Retinal pigment epithelial cell (primary cell): ENCODE data around the gene ACD.

Source experiments
- DNase-seq: peaks from one replicate; pipeline ENCODE4 v3.0.0-alpha.2; 2010; ENCODE audit warnings: low read depth
- H3K4me3 ChIP-seq: 2 replicates; pipeline ENCODE4 v1.5.1; 2011; ENCODE audit warnings: mild to moderate bottlenecking, low read length, control low read depth, moderate library complexity
- CTCF ChIP-seq: conservative IDR thresholded peaks from 2 replicates; pipeline ENCODE4 v1.5.1; 2011; ENCODE audit warnings: low read depth, low read length, control low read depth, inconsistent platforms

Gene ACD

DNA sequence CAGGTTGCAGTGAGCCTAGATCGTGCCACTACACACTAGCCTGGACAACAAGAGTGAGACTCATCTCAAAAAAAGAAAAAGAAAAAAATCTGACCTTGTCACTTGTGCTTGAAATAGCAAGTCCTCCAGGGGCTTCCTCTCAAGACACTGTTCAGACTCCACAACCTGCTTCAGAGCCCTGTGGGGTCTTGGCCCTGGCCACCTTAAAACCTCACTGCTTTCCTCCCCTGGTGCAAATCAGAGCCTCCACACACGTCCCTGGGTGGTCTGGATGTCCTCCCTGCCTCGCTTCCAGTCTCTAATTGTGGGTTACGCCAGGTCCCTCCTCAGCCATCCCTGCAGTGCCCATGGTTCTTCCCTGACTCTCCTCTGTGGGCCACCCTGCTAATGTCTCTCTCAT, 4.7 kb downstream of the ACD start:
- no peak overlapping the region for H3K4me3 ChIP-seq
- DNase-seq = no peak
- TF ChIP-seq CTCF = no peak

DNA sequence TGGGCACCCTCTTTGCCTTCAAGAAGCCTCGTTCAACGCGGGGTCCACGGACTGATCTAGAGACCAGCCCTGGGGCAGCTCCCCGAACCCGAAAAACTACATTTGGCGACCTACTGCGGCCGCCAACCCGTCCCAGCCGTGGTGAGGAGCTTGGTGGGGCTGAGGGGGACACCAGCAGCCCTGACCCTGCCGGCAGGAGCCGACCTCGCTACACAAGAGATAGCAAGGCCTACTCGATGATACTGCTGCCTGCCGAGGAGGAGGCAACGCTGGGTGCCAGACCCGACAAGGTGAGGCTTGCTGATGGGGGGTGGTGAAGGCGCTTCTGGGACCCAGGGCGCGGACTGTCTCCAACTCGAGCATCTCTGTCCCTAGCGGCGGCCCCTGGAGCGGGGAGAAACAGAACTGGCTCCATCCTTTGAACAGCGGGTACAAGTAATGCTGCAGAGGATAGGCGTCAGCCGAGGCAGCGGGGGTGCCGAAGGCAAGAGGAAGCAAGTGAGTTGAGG, 5.6 kb downstream of the ACD start:
- no peak for TF ChIP-seq CTCF
- no peak overlapping the region for H3K4me3 ChIP-seq
- no peak for DNase-seq

- no peak overlapping the region for H3K4me3 ChIP-seq
- DNase-seq = no peak
These were observed 6.2 kb downstream of the ACD start for GRCh38 chr16:67653789-67654402.

GRCh38 chr16:67653128-67653788, 6.8 kb downstream of the ACD start:
- peak; percentile 26 for TF ChIP-seq CTCF
- peak overlapping the region; percentile 38 for H3K4me3 ChIP-seq
- no peak for DNase-seq

More at GRCh38 chr16:67653789-67654402, 6.2 kb downstream of the ACD start:
- TF ChIP-seq CTCF = no peak

GRCh38 chr16:67652578-67653127, 7.4 kb downstream of the ACD start:
- peak overlapping the region; percentile 12 for H3K4me3 ChIP-seq
- DNase-seq = no peak
- no peak for TF ChIP-seq CTCF

DNA sequence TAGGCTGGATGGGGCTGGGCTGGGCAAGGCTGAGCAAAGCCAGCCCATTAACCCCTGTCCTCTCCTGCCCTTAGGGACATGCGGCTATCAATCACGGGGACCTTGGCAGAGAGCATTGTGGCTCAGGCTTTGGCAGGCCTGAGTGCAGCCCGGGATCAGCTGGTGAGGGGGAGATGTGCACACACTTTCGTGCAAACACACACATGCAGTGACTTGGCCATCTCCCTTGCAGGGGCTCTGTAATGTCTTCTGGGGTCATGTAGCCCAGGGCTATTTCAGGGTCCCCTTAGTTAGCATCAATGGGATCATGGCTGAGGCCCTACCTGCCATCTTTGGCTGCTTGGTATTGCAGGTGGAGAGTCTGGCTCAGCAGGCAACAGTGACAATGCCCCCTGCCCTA, 8.2 kb downstream of the ACD start:
- DNase-seq = no peak
- no peak overlapping the region for H3K4me3 ChIP-seq
- no peak for TF ChIP-seq CTCF

GRCh38 chr16:67651039-67651438, 9.0 kb downstream of the ACD start:
- H3K4me3 ChIP-seq = no peak overlapping the region
- TF ChIP-seq CTCF = no peak
- DNase-seq = no peak
